HG03135 (cell line): ENCODE results near the gene MYCBP.
"Not testable (repeated sequence)": the region's sequence is repeated elsewhere in the genome, so short reads cannot be mapped to it uniquely, and the experiment has no call there.

Experiments used
- ATAC-seq: cut with Tn5 transposase; IDR thresholded peaks from one replicate; pipeline ENCODE4 v1.9.1; 2021; ENCODE audit warnings: mild to moderate bottlenecking, moderate library complexity; ENCODE audit not compliant: unreplicated experiment

The MYCBP gene

GRCh38 chr1:38873027-38873969, at the start of gene MYCBP:
MYCBP (minus strand) TSS chr1:38873348; CDS start chr1:38873305, 43 bp downstream.
- ATAC-seq = peak; percentile 94

- no peak for ATAC-seq
Observed at GRCh38 chr1:38919130-38919529, 46.0 kb upstream of the MYCBP start.

GRCh38 chr1:38918568-38918967, 45.4 kb upstream of the MYCBP start:
- ATAC-seq = no peak

GRCh38 chr1:38917772-38918171, 44.6 kb upstream of the MYCBP start:
- ATAC-seq = no peak

GRCh38 chr1:38917337-38917736, 44.2 kb upstream of the MYCBP start:
- ATAC-seq = no peak

GRCh38 chr1:38915352-38915948, 42.3 kb upstream of the MYCBP start:
- no peak for ATAC-seq

- ATAC-seq = not testable (repeated sequence)
Observed at GRCh38 chr1:38914908-38915307, 41.8 kb upstream of the MYCBP start.

GRCh38 chr1:38908821-38909220, 35.7 kb upstream of the MYCBP start:
- no peak for ATAC-seq

- no peak for ATAC-seq
Observed at GRCh38 chr1:38905985-38906384, 32.8 kb upstream of the MYCBP start.

- ATAC-seq = no peak
Observed at GRCh38 chr1:38899560-38899959, 26.4 kb upstream of the MYCBP start.

GRCh38 chr1:38898653-38899230, 25.6 kb upstream of the MYCBP start:
- no peak for ATAC-seq

- no peak for ATAC-seq
Observed at GRCh38 chr1:38896169-38896568, 23.0 kb upstream of the MYCBP start.

GRCh38 chr1:38892976-38893375, 19.8 kb upstream of the MYCBP start:
- no peak for ATAC-seq

GRCh38 chr1:38891753-38892152, 18.6 kb upstream of the MYCBP start:
- ATAC-seq = no peak

- ATAC-seq = no peak
Observed at GRCh38 chr1:38889589-38889988, 16.4 kb upstream of the MYCBP start.

GRCh38 chr1:38888423-38889333, 15.5 kb upstream of the MYCBP start:
- no peak for ATAC-seq

- no peak for ATAC-seq
Observed at GRCh38 chr1:38885092-38885491, 11.9 kb upstream of the MYCBP start.

GRCh38 chr1:38881487-38881886, 8.3 kb upstream of the MYCBP start, which contains the start of gene GJA9:
GJA9 (minus strand) TSS chr1:38881587; CDS start chr1:38876098, 5,489 bp downstream.
- no peak for ATAC-seq

GRCh38 chr1:38875811-38876210, 2.7 kb upstream of the MYCBP start:
- ATAC-seq = no peak

- peak; percentile 29 for ATAC-seq
Observed at GRCh38 chr1:38872401-38873026, 634 bp downstream of the MYCBP start.
